LNCaP clone FGC (cell line): ENCODE data around the gene HHIPL2.

Experiments
- DNase-seq: peaks from one replicate; pipeline ENCODE4 v3.0.0-alpha.2; 2011; ENCODE audit warnings: low read depth
- H3K4me3 ChIP-seq: 2 replicates; pipeline ENCODE4 v1.5.1; 2011; ENCODE audit warnings: mild to moderate bottlenecking, low read depth, low read length, control low read depth
- CTCF ChIP-seq: IDR thresholded peaks from 2 replicates; pipeline ENCODE4 v1.5.1; 2012; ENCODE audit warnings: mild to moderate bottlenecking; ENCODE audit not compliant: control insufficient read depth, insufficient read depth; ENCODE audit errors: extremely low read depth

HHIPL2 gene

GRCh38 chr1:222586842-222587241 is 38.9 kb upstream of the HHIPL2 start:
- TF ChIP-seq CTCF, result no peak
- H3K4me3 ChIP-seq, result no peak overlapping the region

GRCh38 chr1:222583079-222583478 is 35.2 kb upstream of the HHIPL2 start:
- no peak overlapping the region for H3K4me3 ChIP-seq
- no peak for DNase-seq
- no peak for TF ChIP-seq CTCF

More at GRCh38 chr1:222586842-222587241, 38.9 kb upstream of the HHIPL2 start:
- no peak for DNase-seq

GRCh38 chr1:222582099-222582774 is 34.3 kb upstream of the HHIPL2 start:
- H3K4me3 ChIP-seq, result no peak overlapping the region
- no peak for DNase-seq
- TF ChIP-seq CTCF, result no peak

- no peak overlapping the region for H3K4me3 ChIP-seq
- DNase-seq, result no peak
- no peak for TF ChIP-seq CTCF
Measured at GRCh38 chr1:222579316-222579715, 31.4 kb upstream of the HHIPL2 start.

- TF ChIP-seq CTCF, result no peak
Measured at GRCh38 chr1:222570837-222571236, 22.9 kb upstream of the HHIPL2 start.

GRCh38 chr1:222561656-222562055 is 13.8 kb upstream of the HHIPL2 start:
- DNase-seq, result no peak
- H3K4me3 ChIP-seq, result no peak overlapping the region
- TF ChIP-seq CTCF, result no peak

More at GRCh38 chr1:222570837-222571236, 22.9 kb upstream of the HHIPL2 start:
- H3K4me3 ChIP-seq, result no peak overlapping the region
- DNase-seq, result no peak

- no peak overlapping the region for H3K4me3 ChIP-seq
- no peak for DNase-seq
- no peak for TF ChIP-seq CTCF
Measured at GRCh38 chr1:222557574-222557973, 9.7 kb upstream of the HHIPL2 start.
